RWPE2 (cell line): ENCODE data around the gene CFC1.
"Not testable (repeated sequence)": the region's sequence is repeated elsewhere in the genome, so short reads cannot be mapped to it uniquely, and the experiment has no call there.

Experiments used
- ATAC-seq: fragments of 200-7000 bp; cut with Tn5 transposase; 3 replicates; pipeline ENCODE4 v1.9.1; 2021; ENCODE audit warnings: low read depth
- DNase-seq: peaks from one replicate; pipeline ENCODE4 v3.0.0-alpha.2; 2020; ENCODE audit warnings: low spot score
- H3K27ac ChIP-seq: fragments of 450-650 bp; 2 replicates; pipeline ENCODE4 v1.5.1; 2017; ENCODE audit warnings: mild to moderate bottlenecking; ENCODE audit not compliant: poor library complexity, severe bottlenecking
- H3K27me3 ChIP-seq: fragments of 250-450 bp; sonication (Bioruptor Pico); 2 replicates; pipeline ENCODE4 v1.5.1; 2021; ENCODE audit warnings: mild to moderate bottlenecking, moderate library complexity; ENCODE audit not compliant: insufficient read depth, poor library complexity, severe bottlenecking
- H3K36me3 ChIP-seq: fragments of 250-450 bp; sonication (Bioruptor Pico); 2 replicates; pipeline ENCODE4 v1.5.1; 2020; ENCODE audit warnings: low read depth, mild to moderate bottlenecking, moderate library complexity
- H3K4me1 ChIP-seq: fragments of 250-450 bp; sonication (Bioruptor Pico); 2 replicates; pipeline ENCODE4 v1.5.1; 2021; ENCODE audit warnings: mild to moderate bottlenecking, moderate library complexity; ENCODE audit not compliant: insufficient read depth, poor library complexity, severe bottlenecking
- H3K4me3 ChIP-seq: fragments of 250-450 bp; sonication (Bioruptor Pico); 2 replicates; pipeline ENCODE4 v1.5.1; 2021; ENCODE audit warnings: mild to moderate bottlenecking, moderate library complexity; ENCODE audit not compliant: severe bottlenecking
- H3K9me3 ChIP-seq: fragments of 250-450 bp; sonication (Bioruptor Pico); 2 replicates; pipeline ENCODE4 v1.5.1; 2021; ENCODE audit warnings: mild to moderate bottlenecking, moderate library complexity; ENCODE audit not compliant: severe bottlenecking

The CFC1 gene

GRCh38 chr2:130543785-130544528 lies 55.4 kb downstream of the CFC1 start:
- not testable (repeated sequence) for H3K4me3 ChIP-seq

GRCh38 chr2:130542789-130543188 lies 56.6 kb downstream of the CFC1 start:
- ATAC-seq, H3K27me3 ChIP-seq, H3K4me1 ChIP-seq, DNase-seq, H3K36me3 ChIP-seq, H3K4me3 ChIP-seq, H3K27ac ChIP-seq, H3K9me3 ChIP-seq: not testable (repeated sequence)

More at GRCh38 chr2:130543785-130544528, 55.4 kb downstream of the CFC1 start:
- H3K9me3 ChIP-seq, H3K36me3 ChIP-seq, H3K27ac ChIP-seq, ATAC-seq, DNase-seq, H3K4me1 ChIP-seq, H3K27me3 ChIP-seq: not testable (repeated sequence)
